NCI-H1436 treated with DMSO at 0.1 percent for 48 hours (cell line): ENCODE data around the gene ALOX5.
"Not testable (repeated sequence)": the region's sequence is repeated elsewhere in the genome, so short reads cannot be mapped to it uniquely, and the experiment has no call there.

ENCODE experiments used
- DNase-seq: peaks from one replicate; lab custom pipeline; 2025; lab: John Stamatoyannopoulos, UW

The ALOX5 gene

DNA sequence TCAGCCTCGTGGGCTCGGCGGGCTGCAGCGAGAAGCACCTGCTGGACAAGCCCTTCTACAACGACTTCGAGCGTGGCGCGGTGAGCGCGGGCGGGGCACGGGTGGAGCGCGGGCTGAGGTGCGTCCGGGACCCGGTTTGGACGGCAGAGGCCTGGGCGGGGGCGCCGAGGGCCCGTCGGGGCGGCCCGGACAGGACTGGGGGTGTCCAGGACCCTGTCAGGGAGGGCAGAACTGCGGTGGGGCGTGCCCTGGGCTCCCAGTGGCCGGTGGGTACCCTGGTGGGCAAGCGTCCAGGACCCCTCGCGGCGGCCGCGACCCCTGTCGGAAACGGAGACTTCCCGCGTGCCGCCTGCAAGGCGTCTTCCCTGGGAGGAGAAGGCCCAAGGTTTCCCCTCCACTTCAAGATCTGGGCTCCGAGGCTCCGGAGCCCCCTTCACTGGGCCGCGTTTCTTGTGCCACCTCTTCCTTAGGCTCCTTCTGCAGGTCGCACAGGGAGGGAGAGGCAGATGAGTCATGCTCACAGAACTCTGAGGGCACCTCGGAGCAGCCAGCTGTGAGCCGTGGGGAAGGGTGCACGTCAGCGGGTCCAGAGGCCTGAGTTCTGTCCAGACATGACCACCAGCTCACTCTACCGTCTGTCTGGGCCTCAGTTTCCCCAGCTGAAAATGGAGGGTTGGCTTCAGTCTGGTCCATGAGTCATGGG, 485 bp downstream of the ALOX5 start:
- DNase-seq = no peak

DNA sequence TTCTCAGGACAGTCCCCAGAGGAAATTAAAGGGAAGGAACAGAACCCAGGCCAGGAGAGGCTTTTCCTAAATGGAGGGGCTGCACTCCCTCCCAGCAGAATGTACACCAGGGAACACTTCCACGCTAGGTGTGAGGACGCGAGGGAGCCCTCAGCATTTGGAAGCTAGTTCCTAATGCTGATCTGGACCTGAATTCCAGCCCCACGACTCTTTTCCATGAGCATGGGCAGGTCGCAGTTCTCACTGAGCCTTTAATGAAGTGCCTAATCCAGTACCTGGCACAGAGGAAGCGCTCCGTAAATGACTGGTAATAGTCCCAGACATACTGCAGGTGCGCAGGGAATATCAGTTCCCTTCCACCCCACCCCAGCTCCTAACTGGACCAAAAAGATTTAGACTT, 1.1 kb downstream of the ALOX5 start:
- no peak for DNase-seq

DNA sequence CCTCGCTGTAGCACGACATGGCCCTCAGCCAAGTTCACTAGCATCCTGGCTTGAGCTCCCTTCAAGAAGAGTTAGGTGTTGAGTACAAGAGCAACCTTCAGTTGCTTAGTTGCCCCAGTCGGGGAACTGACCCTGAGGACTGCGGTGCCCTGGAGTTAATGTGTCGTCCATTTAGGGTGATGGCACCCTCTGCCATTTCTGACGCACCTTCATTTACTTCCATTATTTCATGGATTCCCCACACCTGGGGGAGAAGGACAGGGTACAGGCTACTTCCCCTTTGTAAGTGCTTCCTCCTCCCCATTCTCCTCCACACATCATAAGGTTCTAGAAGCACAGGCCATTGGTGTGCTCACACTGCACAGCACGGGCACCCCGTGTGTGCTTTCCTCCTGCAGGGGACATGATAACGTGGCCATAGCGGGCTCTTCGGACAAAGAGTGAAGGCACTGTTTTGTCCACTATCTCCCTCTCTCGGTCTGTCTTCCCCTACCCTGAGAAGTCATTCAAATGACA, 1.8 kb downstream of the ALOX5 start:
- no peak for DNase-seq

DNA sequence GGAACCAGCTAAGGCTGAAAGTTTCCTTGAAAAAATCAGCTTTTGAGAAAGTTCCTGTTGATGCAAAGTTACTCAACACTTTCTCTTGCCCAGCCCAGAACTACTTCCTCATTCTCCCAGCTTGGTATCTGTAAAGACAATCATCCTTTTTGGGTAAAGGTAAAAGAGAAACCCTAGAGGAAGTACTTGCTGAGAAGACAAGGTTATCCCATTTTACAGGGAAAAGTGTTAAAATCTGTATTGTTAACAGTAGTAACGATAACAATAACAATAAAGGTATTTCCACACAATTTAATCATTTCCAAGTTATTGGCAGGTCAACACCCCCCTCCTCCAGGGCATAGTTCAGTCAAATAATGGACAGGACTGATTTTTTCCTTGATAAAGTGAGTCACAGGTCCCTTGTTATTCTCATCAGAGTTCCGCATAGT, 2.4 kb downstream of the ALOX5 start:
- no peak for DNase-seq

DNA sequence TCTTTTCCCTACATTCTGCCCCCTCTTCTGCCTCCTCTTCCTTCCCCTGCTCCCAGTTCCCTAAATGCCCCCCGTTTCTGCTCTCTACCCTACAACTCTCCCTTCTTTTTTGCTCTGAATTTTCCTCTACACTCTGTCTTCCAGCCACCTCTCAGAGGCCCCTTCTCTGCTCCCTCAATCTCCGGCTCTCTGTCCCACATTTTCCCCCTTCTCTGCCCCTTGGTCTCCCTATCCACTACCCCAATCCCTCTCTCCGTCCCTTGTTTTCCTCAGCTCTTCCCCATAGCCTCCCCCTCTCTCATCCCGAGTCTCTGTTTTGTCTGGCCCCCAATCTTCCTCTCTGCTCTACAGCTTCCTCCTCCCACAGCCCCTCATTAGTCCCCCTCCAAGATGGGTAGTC, 3.3 kb downstream of the ALOX5 start:
- no peak for DNase-seq

DNA sequence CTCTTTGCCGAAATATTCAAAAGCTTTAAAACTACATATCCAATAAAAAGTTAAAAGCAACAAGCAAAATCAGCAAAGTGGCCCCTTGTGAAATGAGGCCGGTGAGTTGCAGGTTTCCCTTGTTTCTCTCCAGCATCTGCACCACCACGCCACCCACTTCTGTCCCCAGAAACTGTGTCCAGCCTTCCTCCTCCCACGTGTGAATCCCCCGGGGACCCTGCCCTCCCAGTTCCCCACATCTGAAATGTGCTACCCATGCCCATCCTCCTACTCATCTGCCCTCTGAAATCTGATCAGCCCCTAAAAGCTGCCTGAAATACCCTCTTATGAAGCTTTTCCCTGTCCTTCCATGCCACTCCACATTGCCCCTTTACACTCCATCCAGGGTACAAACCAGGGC, 3.8 kb downstream of the ALOX5 start:
- DNase-seq = no peak

DNA sequence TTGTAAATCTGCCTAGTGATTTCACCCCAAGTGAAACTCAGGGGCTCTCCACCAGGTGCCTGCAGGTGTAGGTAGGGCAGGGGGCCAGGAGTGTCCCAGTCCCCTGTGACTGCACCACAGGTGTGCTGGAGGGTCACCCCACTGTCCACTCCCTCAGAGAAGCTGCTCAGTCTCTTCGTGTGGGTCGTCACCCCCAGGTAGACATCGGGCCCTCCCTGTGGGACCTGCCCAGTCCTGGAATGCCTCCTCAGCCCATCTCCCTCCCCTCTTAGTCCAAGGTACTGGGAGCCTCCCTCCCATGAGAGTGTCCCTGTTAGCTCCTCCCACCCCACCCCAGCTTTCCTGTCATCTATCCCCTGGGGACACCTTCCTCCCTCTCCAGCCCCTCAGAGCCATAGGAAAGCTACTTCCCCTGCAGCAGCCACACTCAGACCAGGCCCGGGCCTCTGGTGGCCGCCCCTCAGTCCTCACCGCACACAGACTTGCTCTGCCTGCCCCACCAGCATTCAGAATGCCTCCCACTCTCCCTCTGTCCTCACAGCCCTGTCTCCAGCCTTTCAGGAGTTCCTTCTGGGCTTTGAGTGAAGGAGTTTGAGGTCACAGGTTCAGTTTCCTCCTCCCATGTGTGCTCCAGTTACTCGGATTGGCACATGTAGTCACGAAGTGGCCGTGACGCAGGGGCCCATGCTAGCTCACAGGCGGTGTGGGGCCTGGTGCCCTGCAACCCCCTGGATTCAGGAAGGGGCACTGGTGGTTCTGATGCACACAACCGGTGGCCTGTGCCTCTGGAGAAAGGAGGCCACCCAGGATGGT, 5.1 kb downstream of the ALOX5 start:
- DNase-seq = no peak

DNA sequence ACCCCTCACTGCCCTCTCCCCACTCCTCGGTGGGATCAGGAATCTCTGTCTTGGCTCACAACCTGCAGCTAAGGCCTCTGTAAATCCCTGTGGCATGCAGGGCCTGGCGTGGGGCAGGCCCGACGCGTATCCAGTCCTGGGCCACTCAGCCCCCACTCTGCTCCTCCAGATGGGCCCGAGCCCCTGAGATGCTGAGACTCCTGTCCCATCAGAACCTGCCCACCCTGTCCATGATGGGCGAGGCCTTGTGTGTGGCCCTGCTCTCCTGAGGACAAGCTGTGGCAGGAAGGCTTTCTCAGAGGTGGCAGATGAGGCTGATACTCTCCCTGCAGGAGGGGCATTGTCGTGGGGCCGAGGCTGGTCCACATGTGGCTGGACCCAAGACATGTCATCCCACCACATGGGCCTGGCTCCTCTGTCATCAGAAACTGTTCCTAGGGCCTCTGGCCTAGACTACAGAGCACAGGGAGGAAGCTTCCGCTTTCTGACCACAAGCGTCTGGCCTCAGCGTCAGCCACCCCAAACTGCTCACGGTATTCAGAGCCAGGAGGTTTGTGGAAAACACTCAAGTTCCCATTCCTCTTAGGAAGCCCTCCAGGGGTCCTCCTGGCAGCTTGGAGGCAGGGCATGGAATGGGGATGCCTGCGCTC, 6.0 kb downstream of the ALOX5 start:
- no peak for DNase-seq

DNA sequence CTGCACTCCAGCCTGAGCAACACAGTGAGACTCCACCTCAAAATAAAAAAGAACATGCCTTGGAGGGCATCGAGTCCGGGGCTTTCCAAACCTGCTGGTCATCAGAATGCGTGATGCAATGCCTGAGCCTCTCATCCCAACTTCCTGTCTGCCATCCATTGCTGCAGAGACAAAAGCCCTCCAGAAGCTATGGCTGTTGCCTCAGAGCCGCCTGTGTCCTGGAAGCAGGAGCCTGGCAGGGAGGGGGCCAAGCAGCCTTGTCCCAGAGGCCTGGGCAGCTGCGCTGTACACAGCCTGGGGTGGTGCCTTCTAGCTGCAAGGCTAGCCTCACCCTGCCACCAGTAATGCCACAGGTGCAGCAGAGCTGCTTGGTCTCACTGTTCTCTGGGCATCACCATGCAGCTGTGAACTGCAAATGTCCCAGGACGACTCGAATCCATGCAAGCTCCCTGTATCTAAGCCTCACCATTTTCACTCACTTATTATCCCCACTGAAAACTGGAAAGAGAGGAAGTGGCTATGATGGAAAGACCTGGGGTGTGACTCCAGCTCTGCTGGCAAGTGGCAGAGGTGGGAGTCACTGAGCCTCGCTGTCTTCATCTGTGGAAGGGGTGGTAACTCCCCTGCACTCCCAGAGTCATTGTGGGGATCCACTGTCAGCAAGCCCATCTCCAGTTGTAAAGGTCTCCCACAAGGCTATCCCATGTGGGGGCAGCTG, 7.0 kb downstream of the ALOX5 start:
- DNase-seq = no peak

DNA sequence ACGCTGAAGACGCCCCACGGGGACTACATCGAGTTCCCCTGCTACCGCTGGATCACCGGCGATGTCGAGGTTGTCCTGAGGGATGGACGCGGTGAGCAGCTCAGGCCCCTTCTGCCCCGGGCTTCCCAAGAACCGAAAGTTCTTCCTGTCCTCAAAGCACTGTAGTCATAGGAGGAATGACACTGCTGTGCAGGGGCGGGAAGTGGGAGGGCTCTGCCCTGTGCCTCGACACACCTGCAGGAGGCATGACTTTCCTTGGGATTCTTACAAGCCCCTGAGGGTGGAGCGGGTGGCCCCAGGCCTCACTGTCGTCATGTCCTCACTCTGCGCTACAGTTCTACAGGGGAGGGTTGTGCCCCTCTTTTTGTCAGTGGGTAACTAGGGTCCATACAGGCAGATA, 8.6 kb downstream of the ALOX5 start:
- DNase-seq = no peak

DNA sequence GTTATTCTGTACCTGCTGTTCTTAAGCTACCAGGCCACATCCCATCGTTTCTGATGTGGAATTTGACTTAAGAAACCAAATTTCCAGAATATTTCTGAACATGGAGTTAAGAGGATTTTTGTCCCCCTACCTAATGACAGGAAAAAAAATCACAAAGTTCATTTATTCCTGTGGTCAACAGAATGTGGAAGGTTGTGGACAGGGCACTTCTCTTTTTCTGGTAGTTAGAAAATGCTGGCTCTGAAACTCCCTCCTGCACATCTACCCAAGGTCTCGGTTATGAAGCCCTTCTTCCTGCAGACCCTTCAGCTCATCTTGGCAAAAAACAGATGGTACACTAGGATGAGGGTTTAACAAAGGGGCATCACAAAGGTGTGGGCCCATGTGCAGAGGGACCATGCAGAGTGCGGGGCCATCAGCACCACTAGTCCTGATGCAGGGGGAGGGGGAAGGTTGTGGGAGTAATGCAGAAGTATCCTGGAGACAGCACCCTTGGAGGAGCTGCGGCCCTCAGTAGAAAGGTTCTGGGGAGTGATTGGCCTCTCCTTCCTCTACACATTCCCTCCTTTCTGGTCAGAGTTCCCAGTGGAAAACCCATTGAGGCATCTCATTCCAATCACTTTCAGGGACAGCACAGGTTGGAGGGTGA, 9.8 kb downstream of the ALOX5 start:
- DNase-seq = no peak

DNA sequence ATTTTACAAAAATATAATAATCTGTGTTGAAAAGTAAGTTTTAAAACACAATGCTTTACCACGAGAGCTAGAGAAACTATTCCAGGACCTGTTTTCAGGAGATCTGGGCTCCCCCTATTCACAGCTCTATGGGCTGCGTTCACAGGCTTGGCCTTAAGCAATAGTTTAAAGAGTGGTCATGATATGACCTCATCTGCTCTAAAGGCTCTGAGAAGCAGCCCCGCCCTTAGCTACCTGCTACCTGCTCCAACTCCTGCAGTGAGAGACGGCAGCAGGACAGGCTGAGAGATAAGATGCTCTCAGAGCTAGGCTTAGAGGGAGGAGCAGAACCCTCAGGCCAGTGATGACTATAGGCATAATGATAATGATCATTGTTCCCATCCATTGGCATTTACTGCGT, 12.6 kb downstream of the ALOX5 start:
- no peak for DNase-seq

DNA sequence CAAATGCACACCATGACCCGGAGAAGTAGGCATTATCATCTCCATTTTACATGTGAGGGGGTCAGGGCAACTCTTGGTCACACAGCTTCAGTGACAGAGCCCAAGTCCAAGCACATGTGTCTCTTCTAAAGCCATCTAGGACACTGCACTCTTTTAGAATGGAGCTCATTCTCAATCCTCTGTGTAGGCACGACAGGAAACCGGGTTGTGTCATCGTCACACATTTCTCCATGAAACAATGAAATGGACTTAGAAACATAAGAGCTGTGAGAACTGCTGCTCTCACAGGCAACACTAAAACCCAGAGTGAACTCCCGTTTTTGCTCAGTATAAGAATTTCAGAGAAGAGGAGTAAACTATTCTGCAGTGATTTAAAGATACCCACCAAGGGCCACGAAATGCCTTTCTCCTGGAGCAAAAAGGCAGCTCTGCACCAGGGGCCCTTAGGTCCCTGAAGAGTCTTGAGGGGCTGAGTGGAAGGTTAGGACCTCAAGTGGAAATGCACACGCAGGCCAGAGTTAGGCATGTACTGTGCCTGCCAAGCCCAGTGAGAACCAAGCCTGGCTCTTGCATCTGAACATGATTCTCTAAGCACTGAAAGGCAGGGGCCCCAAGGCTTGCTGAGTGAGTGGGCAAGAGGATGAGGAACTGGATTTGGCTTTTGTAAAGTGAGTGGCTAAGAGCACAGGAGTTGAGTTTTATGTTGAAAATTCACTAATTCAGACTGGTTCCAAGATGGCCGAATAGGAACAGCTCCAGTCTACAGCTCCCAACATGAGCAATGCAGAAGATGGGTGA, 13.3 kb downstream of the ALOX5 start:
- no peak for DNase-seq

DNA sequence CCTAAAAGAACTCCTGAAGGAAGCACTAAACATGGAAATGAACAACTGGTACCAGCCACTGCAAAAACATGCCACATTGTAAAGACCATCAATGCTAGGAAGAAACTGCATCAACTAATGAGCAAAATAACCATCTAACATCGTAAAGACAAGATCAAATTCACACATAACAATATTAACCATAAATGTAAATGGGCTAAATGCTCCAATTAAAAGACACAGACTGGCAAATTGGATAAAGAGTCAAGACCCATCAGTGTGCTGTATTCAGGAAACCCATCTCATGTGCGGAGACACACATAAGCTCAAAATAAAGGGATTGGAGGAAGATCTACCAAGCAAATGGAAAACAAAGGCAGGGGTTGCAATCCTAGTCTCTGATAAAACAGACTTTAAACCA, 15.7 kb downstream of the ALOX5 start:
- not testable (repeated sequence) for DNase-seq

DNA sequence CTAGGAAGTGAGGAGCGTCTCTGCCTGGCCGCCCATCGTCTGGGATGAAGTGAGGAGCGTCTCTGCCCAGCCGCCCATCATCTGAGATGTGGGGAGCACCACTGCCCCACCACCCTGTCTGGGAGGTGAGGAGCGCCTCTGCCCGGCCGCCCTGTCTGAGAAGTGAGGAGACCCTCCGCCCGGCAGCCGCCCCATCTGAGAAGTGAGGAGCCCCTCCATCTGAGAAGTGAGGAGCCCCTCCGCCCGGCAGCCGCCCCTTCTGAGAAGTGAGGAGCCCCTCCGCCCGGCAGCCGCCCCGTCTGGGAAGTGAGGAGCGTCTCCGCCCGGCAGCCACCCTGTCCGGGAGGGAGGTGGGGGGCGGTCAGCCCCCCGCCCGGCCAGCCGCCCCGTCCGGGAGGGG, 17.6 kb downstream of the ALOX5 start:
- not testable (repeated sequence) for DNase-seq

DNA sequence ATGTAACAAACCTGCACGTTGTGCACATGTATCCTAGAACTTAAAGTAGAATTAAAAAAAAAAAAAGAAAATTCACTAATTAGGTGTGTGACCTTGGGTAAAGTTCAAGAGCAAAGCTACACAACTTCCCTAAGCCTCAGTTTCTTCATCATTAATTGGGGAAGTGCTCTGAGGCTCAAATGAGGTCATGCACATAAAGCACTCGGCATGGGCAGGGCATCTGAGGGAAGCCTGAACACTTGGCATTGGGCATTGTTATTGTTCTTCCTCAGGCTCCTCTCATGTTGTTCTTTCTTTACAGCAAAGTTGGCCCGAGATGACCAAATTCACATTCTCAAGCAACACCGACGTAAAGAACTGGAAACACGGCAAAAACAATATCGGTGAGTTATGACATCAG, 21.5 kb downstream of the ALOX5 start:
- DNase-seq = no peak

DNA sequence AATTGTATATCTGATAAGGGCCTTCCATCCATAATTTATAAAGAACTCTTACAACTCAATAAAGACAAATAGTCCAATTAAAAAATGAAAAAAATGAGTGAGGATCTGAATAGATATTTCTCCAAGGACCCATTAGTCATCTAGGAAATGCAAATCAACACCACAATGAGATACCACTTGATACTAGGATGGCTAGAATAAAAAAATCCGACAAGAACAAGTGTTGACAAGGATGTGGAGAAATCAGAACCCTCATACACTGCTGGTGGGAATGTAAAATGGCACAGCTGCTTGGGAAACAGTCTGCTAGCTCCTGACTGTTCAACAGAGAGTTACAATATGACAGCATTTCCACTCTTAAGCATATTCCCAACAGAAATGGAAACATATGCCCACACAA, 24.6 kb downstream of the ALOX5 start:
- no peak for DNase-seq

DNA sequence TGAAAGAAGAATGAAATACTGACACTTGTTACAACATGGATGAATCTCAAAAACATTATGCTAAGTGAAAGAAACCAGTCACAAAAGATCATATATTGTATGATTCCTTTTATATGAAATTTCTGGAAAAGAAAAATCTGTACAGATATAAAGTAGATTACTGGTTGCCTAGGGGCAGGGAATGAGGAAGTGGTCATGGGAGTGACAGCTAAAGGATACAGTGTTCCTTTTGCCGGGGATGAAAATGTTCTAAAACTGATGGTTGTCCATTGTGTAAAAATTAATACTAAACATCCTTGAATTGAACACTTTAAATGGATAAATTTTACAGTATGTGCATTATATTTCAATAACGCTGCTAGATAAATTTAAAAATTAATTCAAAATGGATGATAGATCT, 25.1 kb downstream of the ALOX5 start:
- no peak for DNase-seq

DNA sequence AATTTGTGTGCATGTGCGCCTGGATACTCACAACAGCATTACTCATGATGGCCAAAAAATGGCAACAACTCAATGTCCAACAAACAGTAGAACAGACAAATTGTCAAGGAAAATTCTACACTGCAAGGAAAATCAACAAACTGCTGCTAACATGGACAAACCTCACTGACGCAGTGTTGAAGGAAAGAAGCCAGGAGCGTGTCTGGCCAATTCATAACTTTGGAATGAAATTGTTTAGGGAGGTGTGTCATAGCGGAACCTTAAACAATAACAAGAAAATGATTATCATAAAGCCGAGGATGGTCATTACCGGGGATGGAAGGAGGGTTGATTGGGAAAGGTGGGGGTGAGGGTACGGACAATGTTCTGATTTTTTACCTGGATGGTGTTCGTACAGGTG, 29.1 kb downstream of the ALOX5 start:
- no peak for DNase-seq

DNA sequence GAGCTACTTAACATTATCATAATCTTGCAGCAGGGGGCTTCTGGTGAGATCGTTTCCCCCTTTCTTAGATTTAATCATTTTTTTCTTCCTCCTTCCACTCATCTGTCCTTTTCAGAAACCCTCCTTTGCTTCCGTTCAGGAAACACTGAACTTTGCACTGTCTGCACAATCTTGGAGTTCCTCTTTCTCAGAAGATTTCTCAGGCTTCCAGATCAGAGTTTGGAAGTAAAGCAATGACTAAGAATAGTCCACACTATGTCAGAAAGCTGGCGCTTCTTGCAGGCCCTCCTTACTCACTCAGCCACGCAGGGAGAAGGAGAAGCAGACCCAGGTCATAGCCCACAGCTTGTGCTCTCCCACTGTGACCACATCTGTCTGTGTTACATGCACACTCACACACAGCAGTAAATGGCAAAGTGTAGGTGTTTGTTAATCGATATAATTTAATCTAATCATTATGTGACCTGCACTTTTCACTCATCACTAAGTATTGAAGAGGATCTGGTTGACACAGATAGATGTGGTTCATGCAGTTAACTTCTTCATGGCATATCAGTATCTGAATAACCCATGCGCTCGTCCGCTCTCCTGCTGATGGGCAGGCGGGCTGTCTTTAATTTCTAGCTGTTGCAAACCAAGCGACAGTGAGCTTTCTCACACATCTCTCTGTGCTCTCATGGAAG, 30.2 kb downstream of the ALOX5 start:
- DNase-seq = no peak
